ENCODE measurements around the gene MAT1A. TPM values are rescaled to one million over a fixed set of nuclear protein-coding genes. Genes with fewer than 3 reads are reported as not detected.

The MAT1A gene
- total RNA-seq, 1 experiment from 2014 or later = 1.6 TPM

DNA sequence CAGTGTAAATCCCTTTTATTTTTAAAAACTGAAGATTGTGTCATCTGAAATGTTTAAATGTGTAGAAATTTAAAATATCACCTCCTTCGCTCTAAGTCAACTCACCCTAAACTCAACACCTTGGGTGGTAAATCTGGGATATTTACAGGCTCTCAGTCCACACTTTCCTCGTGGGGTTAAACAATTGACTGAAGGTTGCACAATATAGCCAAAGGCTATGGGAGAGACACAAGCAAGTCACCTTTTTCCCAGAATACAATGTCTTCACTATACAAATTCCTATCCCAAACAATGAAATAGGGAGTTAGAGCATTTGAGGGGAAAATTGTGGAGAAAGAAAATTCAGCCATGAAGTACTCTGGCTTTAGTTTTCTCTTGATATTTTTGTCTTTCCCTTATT lies 32.7 kb upstream of the MAT1A start:
- ChIA-PET POLR2A (no interaction called here), CTCF (no interaction called here), RAD21 (ENCODE audit: low non-redundant PET in 1 of 2, low total read pairs in 2 of 2, uncharacterized antibody in 2 of 2, unreplicated experiment in 2 of 2) (no interaction called here)
- Histone ChIP-seq H3K4me3 (replicated peaks in 1 of 2; ENCODE audit: low read depth in 1 of 2, low read length in 2 of 2) (no peak overlapping the region), H3K9me3 (ENCODE audit: control insufficient read depth in 1 of 2, insufficient read depth in 1 of 2, low read depth in 1 of 2, low read length in 2 of 2) (no peaks in the 10 kb centered on the region), H3K4me1 (ENCODE audit: control insufficient read depth in 1 of 2, insufficient read depth in 2 of 2, low read length in 2 of 2) (peaks cover 0 to 10% of the 10 kb centered on the region in 2 experiments; a peak in 3 of 4 replicates), H2AFZ (ENCODE audit: low read depth, low read length, poor library complexity, severe bottlenecking) (no peak overlapping the region), H3K4me2 (ENCODE audit: low read length) (no peak overlapping the region), H3K9me2 (ENCODE audit: insufficient read depth) (peaks cover 3% of the 10 kb centered on the region; the same call in 1 of the 2 replicates), H3K9ac (ENCODE audit: low read length) (no peak overlapping the region), H4K20me1 (ENCODE audit: insufficient read depth) (no peaks in the 10 kb centered on the region), H3K27ac (ENCODE audit: low read depth, low read length) (no peak overlapping the region), H3K27me3 (ENCODE audit: insufficient read depth, low read length) (no peaks in the 10 kb centered on the region), H3K36me3 (ENCODE audit: control insufficient read depth in 1 of 2, insufficient read depth in 2 of 2, low read length in 2 of 2) (no peaks in the 10 kb centered on the region), H3K79me2 (ENCODE audit: insufficient read depth, low read length) (no peaks in the 10 kb centered on the region)
- intact Hi-C loops (cut with micrococcal nuclease) = no loop called here
- ATAC-seq (no peak), DNase-seq (ENCODE audit: low read depth, low spot score) (no peak)
- no TSS peak for BruUV-seq (replicated peaks)
- TF ChIP-seq RAD21 (IDR thresholded peaks at IDR 0.05; ENCODE audit: low read depth) (no peak), SIN3A (IDR thresholded peaks at IDR 0.05; ENCODE audit: low read depth) (no peak), SP1 (IDR thresholded peaks at IDR 0.05; ENCODE audit: low read depth) (no peak), ZNF274 (IDR thresholded peaks at IDR 0.05; ENCODE audit: low read depth, low read length) (no peak), SRF (IDR thresholded peaks at IDR 0.05; ENCODE audit: low read depth) (no peak), EGR1 (IDR thresholded peaks at IDR 0.05; ENCODE audit: low read depth) (no peak), ELF1 (IDR thresholded peaks at IDR 0.05; ENCODE audit: borderline replicate concordance, low read depth) (no peak), EZH2phosphoT487 (IDR thresholded peaks at IDR 0.05; ENCODE audit: borderline replicate concordance) (no peak)

DNA sequence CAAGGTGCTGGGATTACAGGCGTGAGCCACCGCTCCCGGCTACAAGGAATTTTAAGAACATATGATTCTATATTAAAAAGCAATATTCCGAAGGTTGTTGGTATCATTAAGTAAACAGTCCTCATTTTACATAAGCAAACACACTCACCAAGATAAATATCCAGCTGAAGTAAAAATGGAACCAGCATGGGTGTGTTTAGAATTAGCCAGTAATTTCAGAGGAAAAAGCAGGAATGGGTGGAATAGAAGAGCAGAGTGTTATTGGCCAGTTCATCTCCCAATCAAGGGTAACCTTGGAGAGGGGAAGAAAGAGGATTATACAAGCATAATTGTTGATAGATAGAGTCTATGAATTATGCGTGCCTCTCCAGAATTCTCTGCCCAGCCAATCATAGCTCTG lies 31.7 kb upstream of the MAT1A start:
- POLR2A ChIA-PET = no interaction called here
- Histone ChIP-seq H2AFZ (ENCODE audit: low read depth, low read length, poor library complexity, severe bottlenecking) (no peak overlapping the region), H3K79me2 (ENCODE audit: insufficient read depth, low read length) (no peaks in the 10 kb centered on the region), H3K27ac (ENCODE audit: low read depth, low read length) (no peak overlapping the region), H3K9me3 (ENCODE audit: control insufficient read depth in 1 of 2, insufficient read depth in 1 of 2, low read depth in 1 of 2, low read length in 2 of 2) (no peaks in the 10 kb centered on the region), H3K9me2 (ENCODE audit: insufficient read depth) (peaks cover 3% of the 10 kb centered on the region; the same call in 1 of the 2 replicates), H3K4me2 (ENCODE audit: low read length) (no peak overlapping the region), H3K27me3 (ENCODE audit: insufficient read depth, low read length) (no peaks in the 10 kb centered on the region), H3K4me3 (replicated peaks in 1 of 2; ENCODE audit: low read depth in 1 of 2, low read length in 2 of 2) (no peak overlapping the region), H3K36me3 (ENCODE audit: control insufficient read depth in 1 of 2, insufficient read depth in 2 of 2, low read length in 2 of 2) (no peaks in the 10 kb centered on the region), H3K9ac (ENCODE audit: low read length) (no peak overlapping the region), H4K20me1 (ENCODE audit: insufficient read depth) (no peaks in the 10 kb centered on the region), H3K4me1 (ENCODE audit: control insufficient read depth in 1 of 2, insufficient read depth in 2 of 2, low read length in 2 of 2) (peaks cover 0 to 10% of the 10 kb centered on the region in 2 experiments; a peak in 3 of 4 replicates)
- BruUV-seq (replicated peaks) = no TSS peak
- intact Hi-C loops (cut with micrococcal nuclease) = no loop called here
- DNase-seq (ENCODE audit: low read depth, low spot score) (no peak), ATAC-seq (no peak)
- CTCF ChIA-PET = no interaction called here
- TF ChIP-seq ZNF274 (IDR thresholded peaks at IDR 0.05; ENCODE audit: low read depth, low read length) (no peak), POLR2A (IDR thresholded peaks at IDR 0.05; ENCODE audit: borderline replicate concordance, extremely low read depth, insufficient read depth, insufficient read length) (no peak), CEBPB (IDR thresholded peaks at IDR 0.05; ENCODE audit: low read depth) (no peak), SRF (IDR thresholded peaks at IDR 0.05; ENCODE audit: low read depth) (no peak), FOSL1 (IDR thresholded peaks at IDR 0.05; ENCODE audit: low read depth) (no peak), ELF1 (IDR thresholded peaks at IDR 0.05; ENCODE audit: borderline replicate concordance, low read depth) (no peak), JUND (IDR thresholded peaks at IDR 0.05) (no peak), ZFX (IDR thresholded peaks at IDR 0.05) (no peak), TCF7L2 (IDR thresholded peaks at IDR 0.05; ENCODE audit: borderline replicate concordance, extremely low read depth, insufficient read depth, insufficient read length) (no peak), EZH2 (IDR thresholded peaks at IDR 0.05) (no peak), SIN3A (IDR thresholded peaks at IDR 0.05; ENCODE audit: low read depth) (no peak), RAD21 (IDR thresholded peaks at IDR 0.05; ENCODE audit: low read depth) (no peak)
- TF ChIP-seq, protein P1, sequence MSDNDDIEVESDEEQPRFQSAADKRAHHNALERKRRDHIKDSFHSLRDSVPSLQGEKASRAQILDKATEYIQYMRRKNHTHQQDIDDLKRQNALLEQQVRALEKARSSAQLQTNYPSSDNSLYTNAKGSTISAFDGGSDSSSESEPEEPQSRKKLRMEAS (IDR thresholded peaks at IDR 0.05) = no peak
- TF ChIP-seq, protein P2, sequence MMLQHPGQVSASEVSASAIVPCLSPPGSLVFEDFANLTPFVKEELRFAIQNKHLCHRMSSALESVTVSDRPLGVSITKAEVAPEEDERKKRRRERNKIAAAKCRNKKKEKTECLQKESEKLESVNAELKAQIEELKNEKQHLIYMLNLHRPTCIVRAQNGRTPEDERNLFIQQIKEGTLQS (IDR thresholded peaks at IDR 0.05) = no peak
- TF ChIP-seq, protein P3, sequence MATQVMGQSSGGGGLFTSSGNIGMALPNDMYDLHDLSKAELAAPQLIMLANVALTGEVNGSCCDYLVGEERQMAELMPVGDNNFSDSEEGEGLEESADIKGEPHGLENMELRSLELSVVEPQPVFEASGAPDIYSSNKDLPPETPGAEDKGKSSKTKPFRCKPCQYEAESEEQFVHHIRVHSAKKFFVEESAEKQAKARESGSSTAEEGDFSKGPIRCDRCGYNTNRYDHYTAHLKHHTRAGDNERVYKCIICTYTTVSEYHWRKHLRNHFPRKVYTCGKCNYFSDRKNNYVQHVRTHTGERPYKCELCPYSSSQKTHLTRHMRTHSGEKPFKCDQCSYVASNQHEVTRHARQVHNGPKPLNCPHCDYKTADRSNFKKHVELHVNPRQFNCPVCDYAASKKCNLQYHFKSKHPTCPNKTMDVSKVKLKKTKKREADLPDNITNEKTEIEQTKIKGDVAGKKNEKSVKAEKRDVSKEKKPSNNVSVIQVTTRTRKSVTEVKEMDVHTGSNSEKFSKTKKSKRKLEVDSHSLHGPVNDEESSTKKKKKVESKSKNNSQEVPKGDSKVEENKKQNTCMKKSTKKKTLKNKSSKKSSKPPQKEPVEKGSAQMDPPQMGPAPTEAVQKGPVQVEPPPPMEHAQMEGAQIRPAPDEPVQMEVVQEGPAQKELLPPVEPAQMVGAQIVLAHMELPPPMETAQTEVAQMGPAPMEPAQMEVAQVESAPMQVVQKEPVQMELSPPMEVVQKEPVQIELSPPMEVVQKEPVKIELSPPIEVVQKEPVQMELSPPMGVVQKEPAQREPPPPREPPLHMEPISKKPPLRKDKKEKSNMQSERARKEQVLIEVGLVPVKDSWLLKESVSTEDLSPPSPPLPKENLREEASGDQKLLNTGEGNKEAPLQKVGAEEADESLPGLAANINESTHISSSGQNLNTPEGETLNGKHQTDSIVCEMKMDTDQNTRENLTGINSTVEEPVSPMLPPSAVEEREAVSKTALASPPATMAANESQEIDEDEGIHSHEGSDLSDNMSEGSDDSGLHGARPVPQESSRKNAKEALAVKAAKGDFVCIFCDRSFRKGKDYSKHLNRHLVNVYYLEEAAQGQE (IDR thresholded peaks at IDR 0.05; ENCODE audit: low read depth) = no peak
- RAD21 ChIA-PET (ENCODE audit: low non-redundant PET in 1 of 2, low total read pairs in 2 of 2, uncharacterized antibody in 2 of 2, unreplicated experiment in 2 of 2) = no interaction called here
